ENCODE measurements around the gene ANKRD26. TPM values are rescaled to one million over a fixed set of nuclear protein-coding genes. Genes with fewer than 3 reads are reported as not detected.

Gene ANKRD26
- total and polyA plus RNA-seq, 9 of the 15 experiments (the other 6 are each of a cell fraction or from before 2014, with no cell fraction given) = 2.3 to 12.3 (median 4.9) TPM

GRCh38 chr10:27099916-27100812 is at the start of gene ANKRD26 (continued):
- TF ChIP-seq RREB1 (CRISPR knock-in tag; IDR thresholded peaks at IDR 0.05) (no peak), DIDO1 (tag; IDR thresholded peaks at IDR 0.05; ENCODE audit: low read depth) (no peak), ZBTB2 (IDR thresholded peaks at IDR 0.05) (peak; percentile 100), NR2F6 (CRISPR knock-in tag; IDR thresholded peaks at IDR 0.05) (no peak), HES1 (IDR thresholded peaks at IDR 0.05; ENCODE audit: low read depth) (no peak), ZNF174 (CRISPR knock-in tag; IDR thresholded peaks at IDR 0.05) (no peak), KDM1A (IDR thresholded peaks at IDR 0.05) (peak in 1 of 2 experiments; percentile 30; a peak in 2 of 4 replicates), SUPT5H (IDR thresholded peaks at IDR 0.05) (peak; percentile 93), MEIS2 (IDR thresholded peaks at IDR 0.05; ENCODE audit: partially characterized antibody) (peak; percentile 100), NELFE (IDR thresholded peaks at IDR 0.05; ENCODE audit: insufficient read depth, insufficient read length) (no peak), FOXK2 (conservative IDR thresholded peaks at IDR 0.05 in 1 of 2, IDR thresholded peaks at IDR 0.05 in 1 of 2; ENCODE audit: low read depth in 2 of 2) (0 out of 4 replicates have a peak, but pooled peaks of 1 of the 2 experiments have one; percentile 39), RBBP5 (IDR thresholded peaks at IDR 0.05; ENCODE audit: borderline replicate concordance, insufficient read depth, low read length, poor library complexity, severe bottlenecking) (peak; percentile 82), RBFOX2 (IDR thresholded peaks at IDR 0.05; ENCODE audit: low read depth, low read length) (peak; percentile 88)
- TF ChIP-seq, protein P1, sequence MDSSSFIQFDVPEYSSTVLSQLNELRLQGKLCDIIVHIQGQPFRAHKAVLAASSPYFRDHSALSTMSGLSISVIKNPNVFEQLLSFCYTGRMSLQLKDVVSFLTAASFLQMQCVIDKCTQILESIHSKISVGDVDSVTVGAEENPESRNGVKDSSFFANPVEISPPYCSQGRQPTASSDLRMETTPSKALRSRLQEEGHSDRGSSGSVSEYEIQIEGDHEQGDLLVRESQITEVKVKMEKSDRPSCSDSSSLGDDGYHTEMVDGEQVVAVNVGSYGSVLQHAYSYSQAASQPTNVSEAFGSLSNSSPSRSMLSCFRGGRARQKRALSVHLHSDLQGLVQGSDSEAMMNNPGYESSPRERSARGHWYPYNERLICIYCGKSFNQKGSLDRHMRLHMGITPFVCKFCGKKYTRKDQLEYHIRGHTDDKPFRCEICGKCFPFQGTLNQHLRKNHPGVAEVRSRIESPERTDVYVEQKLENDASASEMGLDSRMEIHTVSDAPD (CRISPR knock-in tag; IDR thresholded peaks at IDR 0.05) = no peak
- TF ChIP-seq, protein P2, sequence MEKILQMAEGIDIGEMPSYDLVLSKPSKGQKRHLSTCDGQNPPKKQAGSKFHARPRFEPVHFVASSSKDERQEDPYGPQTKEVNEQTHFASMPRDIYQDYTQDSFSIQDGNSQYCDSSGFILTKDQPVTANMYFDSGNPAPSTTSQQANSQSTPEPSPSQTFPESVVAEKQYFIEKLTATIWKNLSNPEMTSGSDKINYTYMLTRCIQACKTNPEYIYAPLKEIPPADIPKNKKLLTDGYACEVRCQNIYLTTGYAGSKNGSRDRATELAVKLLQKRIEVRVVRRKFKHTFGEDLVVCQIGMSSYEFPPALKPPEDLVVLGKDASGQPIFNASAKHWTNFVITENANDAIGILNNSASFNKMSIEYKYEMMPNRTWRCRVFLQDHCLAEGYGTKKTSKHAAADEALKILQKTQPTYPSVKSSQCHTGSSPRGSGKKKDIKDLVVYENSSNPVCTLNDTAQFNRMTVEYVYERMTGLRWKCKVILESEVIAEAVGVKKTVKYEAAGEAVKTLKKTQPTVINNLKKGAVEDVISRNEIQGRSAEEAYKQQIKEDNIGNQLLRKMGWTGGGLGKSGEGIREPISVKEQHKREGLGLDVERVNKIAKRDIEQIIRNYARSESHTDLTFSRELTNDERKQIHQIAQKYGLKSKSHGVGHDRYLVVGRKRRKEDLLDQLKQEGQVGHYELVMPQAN (IDR thresholded peaks at IDR 0.05; ENCODE audit: borderline replicate concordance) = peak; percentile 18; the same call in 1 of the 2 replicates

All from K562 (cell line).